ENCODE results near the gene NUAK2. TPM values are rescaled to one million over a fixed set of nuclear protein-coding genes. Genes with fewer than 3 reads are reported as not detected.

NUAK2 gene
- total and polyA plus RNA-seq, 2 donors (not counting 3 experiments of a cell fraction or from before 2014, with no cell fraction given): 1.8 to 2.5 TPM

DNA sequence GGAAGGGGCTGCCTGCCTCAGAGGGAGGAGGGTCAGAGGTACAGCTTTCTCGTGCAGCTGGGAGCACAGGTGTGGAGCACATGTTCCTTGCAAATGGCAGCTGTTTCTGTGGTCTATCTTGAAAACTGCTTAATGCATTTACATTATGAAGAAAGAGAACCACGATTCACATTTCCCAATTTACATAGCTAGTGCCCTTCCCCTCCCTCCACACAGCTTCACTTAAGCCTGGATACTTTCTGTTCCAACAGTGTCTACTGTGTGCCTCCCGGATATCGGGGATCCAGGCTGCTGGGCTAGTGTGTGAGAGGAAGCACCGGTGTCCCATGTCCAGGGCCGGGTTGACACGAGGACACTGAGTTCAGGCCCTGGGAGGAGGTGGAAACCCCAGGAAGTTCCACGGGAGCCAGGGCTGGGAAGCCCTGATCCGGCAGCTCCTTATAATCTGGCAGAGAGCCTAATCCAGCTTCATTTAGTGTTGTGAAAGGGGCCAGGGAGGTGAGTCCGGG, 62.2 kb downstream of the NUAK2 start:
- FAIRE-seq (no peak), DNase-seq (ENCODE audit: low read depth, low spot score) (no peak)
- ChIA-PET CTCF (interaction anchor here (0.9 to 7.2 kb wide), 10 partner anchors 11 to 467 kb away, joined by 3 to 113 read pairs (median 6); no protein-coding TSS in a partner anchor), POLR2A (no interaction called here)
- Histone ChIP-seq H3K9ac (replicated peaks; ENCODE audit: extremely low read depth, insufficient read depth, low read length) (no peak overlapping the region), H3K27ac (ENCODE audit: insufficient read depth, low read depth, low read length) (no peak overlapping the region), H3K4me2 (ENCODE audit: insufficient read depth, low read length) (no peak overlapping the region), H3K79me2 (ENCODE audit: control insufficient read depth, insufficient read depth, low read length) (no peaks in the 10 kb centered on the region), H4K20me1 (replicated peaks; ENCODE audit: control insufficient read depth, extremely low read depth, insufficient read depth, low read length) (no peaks in the 10 kb centered on the region), H3K9me3 (replicated peaks; ENCODE audit: control insufficient read depth, insufficient read depth, low read length) (no peaks in the 10 kb centered on the region), H3K36me3 (ENCODE audit: control insufficient read depth in 2 of 2, extremely low read depth in 1 of 2, insufficient read depth in 2 of 2, low read length in 2 of 2) (no peaks in the 10 kb centered on the region), H3K4me1 (ENCODE audit: control insufficient read depth, extremely low read depth, insufficient read depth, low read length) (peaks cover 18% of the 10 kb centered on the region), H3K27me3 (ENCODE audit: control insufficient read depth in 2 of 2, insufficient read depth in 2 of 2, low read length in 2 of 2) (no peaks in the 10 kb centered on the region), H3K9me1 (replicated peaks; ENCODE audit: control insufficient read depth, extremely low read depth, insufficient read depth, low read length) (no peaks in the 10 kb centered on the region), H2AFZ (ENCODE audit: low read depth, low read length) (no peak overlapping the region), H3K4me3 (replicated peaks in 1 of 3; ENCODE audit: insufficient read depth in 1 of 3, low read depth in 1 of 3, low read length in 3 of 3) (no peak overlapping the region)
- TF ChIP-seq JUN (IDR thresholded peaks at IDR 0.05; ENCODE audit: borderline replicate concordance, insufficient read depth, insufficient read length, low read depth) (no peak), FOS (IDR thresholded peaks at IDR 0.05; ENCODE audit: borderline replicate concordance, insufficient read depth, low read length) (no peak), GATA2 (IDR thresholded peaks at IDR 0.05; ENCODE audit: insufficient read depth, insufficient read length, low read depth, low read length) (no peak), POLR2A (IDR thresholded peaks at IDR 0.05; ENCODE audit: low read depth, low read length) (no peak), CTCF (IDR thresholded peaks at IDR 0.05; ENCODE audit: extremely low read depth in 1 of 2, insufficient read depth in 1 of 2, low read depth in 1 of 2, low read length in 2 of 2) (no peak), MYC (IDR thresholded peaks at IDR 0.05; ENCODE audit: low read depth, low read length) (no peak), POLR2AphosphoS5 (IDR thresholded peaks at IDR 0.05; ENCODE audit: insufficient read depth, low read depth, low read length) (no peak), EZH2 (IDR thresholded peaks at IDR 0.05; ENCODE audit: borderline replicate concordance, low read depth, low read length, severe bottlenecking) (no peak)
- TF ChIP-seq, protein P1, sequence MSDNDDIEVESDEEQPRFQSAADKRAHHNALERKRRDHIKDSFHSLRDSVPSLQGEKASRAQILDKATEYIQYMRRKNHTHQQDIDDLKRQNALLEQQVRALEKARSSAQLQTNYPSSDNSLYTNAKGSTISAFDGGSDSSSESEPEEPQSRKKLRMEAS (IDR thresholded peaks at IDR 0.05; ENCODE audit: insufficient read depth, insufficient read length): no peak
- intact Hi-C loops (cut with micrococcal nuclease) (no loop called here), dilution Hi-C loops (cut with MboI; ENCODE audit: extremely low pct_ligation_motif_present, low sequenced_read_pairs) (no loop called here)
- no TSS peak for BruUV-seq (replicated peaks)
